GM19467 (cell line): Measurements from ENCODE around the gene TYR.
"Not testable (repeated sequence)": the region's sequence is repeated elsewhere in the genome, so short reads cannot be mapped to it uniquely, and the experiment has no call there.

Source experiments
- ATAC-seq: cut with Tn5 transposase; IDR thresholded peaks from one replicate; pipeline ENCODE4 v1.9.1; 2021; ENCODE audit warnings: mild to moderate bottlenecking, moderate library complexity; ENCODE audit not compliant: unreplicated experiment

The TYR gene

DNA sequence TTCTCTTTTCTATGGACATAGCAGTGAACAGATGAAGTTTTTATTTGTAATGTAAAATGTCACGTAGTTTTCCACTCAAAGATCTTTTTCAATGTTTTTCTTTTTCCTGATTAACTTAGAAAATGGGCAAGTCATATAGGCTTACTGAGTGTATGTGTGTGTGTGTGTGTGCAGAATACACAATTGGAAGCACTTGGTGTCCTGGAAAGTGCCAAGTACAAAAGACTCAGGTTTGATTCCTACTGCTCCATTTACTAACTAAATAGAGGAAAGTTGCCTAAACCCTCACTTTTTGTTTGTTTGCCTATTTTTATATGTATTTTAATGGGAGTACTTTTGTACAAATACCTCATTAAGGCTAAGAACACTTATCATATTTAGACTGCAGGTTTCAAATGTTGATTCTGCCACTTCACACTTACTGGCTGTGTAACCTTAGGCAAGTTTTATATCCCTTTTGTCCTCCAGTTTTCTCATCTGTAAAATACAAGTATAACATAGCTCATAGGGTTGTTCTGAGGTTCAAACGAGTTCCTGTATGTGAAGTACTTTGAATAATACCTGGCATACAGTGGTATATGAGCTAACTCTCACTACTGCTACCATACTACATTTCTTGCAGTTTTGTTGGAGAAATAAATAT lies 90.1 kb downstream of the TYR start:
- no peak for ATAC-seq

DNA sequence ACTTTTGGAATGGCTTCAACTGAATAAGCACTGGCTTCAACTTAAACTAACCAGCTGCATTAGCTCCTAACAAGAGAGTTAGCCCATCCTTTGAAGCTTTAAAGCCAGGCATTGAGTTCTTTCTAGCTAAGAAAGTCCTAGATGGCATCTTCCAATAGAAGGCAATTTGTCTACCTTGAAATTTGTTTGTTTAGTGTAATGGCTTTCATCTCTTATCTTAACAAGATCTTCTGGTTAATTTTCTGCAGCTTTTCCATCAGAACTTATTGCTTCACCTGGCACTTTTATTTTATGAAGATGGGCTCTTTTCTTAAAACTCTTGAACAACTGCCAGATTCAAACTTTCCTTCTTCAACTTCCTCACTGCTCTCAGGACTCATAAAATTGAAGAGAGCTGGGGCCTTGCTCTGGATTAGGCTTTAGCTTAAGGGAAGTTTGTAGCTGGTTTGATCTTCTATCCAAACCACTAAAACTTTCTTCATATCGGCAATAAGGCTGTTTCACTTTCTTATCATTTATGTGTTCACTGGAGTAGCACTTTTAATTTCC lies 94.9 kb downstream of the TYR start:
- not testable (repeated sequence) for ATAC-seq

- ATAC-seq, result not testable (repeated sequence)
Observed at GRCh38 chr11:89273220-89273619, 95.5 kb downstream of the TYR start.

- no peak for ATAC-seq
Observed at GRCh38 chr11:89275966-89276365, 98.3 kb downstream of the TYR start.

DNA sequence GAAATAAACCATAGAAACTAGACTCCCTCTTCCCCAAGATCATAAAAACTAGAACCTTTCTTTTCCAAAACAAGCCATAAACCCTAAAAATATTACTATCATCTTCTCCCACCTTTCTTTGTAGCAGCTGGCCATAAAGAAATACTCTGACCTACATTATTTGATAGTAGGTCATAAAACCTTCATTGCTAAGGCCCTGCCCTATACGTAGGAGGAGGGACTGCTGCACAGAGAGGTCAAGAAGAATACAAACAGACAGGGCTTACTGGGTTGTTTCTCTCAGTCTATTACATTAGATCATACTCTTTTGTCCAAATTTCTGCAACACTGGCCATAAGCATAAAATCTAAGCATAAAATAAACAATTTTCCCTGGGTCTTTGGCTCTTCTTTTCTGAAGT lies 101.5 kb downstream of the TYR start:
- no peak for ATAC-seq

DNA sequence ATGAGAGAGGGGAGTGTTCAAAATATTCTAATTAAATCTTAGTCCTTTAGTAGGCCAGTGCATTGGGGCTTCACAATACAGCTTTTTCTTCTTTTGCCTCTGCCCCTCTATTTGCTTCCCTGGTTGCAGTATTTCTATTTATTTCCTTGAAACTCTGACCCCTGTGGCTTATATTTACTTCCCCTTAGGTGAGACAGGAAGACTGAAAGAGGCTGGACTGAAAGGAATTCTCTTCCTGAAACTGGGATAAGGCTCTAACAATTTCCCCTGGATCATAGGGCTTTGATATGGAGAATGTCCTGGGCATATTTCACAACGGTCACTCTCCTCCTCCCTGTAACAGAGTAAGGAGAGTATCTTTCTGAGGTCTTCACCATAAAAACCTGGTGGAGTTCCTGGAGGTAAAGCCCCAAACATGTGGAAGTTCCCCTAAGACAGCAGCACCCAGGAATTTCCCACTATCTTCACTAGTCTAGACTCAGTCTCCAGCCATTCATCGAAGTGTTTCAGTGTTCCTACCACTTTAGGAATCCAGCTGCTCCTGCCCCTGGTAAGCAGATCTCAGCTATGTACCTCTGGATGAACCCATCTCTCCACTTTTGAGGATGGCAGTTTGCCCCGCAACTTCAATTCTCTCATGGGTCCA lies 103.5 kb downstream of the TYR start:
- ATAC-seq, result not testable (repeated sequence)

GRCh38 chr11:89286601-89287000 lies 108.9 kb downstream of the TYR start:
- not testable (repeated sequence) for ATAC-seq

DNA sequence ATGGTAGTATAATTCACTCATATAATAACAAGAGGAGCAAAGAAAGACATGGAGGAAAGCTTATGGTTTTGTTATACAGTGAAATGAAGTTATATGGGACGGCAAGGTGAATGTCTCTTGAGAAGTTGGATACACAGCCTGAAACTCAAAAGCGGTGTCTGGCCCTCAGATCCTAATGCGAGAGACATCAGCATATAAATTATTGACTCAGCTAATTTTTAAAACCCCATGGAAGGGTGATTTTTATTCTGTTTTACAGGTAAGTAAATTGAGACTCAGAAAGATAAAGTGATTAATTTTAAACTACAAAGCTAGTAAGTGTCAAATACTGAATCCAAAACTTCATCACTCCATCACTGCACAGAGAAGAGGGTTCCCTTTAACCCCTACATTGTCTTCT lies 110.3 kb downstream of the TYR start:
- not testable (repeated sequence) for ATAC-seq

DNA sequence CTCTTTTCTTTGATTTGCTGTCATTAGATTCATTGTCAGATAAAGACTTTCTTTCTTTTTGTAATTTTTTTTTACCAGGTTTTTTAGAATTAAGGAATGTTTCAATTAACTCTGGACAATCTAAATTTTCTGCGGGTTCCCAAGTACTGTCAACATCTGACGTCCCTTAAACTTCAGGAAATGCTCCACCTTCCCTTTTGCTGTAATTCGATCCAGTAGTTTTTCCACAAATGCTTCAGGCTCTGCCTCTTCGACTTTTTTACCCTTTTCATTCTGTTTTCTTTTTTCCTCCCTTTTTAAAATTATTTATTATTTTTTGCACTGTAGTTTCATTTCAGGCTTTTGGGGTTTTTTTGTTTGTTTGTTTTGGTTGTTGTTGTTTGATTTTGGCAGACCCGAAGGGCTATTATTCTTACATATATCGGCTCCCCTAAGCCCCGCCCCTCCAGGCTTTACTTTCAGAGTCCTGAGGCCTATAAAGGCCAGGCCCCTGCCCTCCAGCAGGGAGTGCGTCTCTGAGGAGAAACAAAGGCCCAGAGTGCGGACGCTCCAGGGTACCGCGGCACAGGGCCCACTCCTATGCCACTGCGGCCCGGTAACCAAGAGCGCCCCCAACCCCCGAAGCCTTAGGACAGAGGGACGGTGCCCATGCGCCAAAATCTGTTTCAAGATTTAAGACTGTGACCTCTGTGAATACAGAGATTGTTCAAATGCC lies 116.4 kb downstream of the TYR start:
- ATAC-seq, result no peak

DNA sequence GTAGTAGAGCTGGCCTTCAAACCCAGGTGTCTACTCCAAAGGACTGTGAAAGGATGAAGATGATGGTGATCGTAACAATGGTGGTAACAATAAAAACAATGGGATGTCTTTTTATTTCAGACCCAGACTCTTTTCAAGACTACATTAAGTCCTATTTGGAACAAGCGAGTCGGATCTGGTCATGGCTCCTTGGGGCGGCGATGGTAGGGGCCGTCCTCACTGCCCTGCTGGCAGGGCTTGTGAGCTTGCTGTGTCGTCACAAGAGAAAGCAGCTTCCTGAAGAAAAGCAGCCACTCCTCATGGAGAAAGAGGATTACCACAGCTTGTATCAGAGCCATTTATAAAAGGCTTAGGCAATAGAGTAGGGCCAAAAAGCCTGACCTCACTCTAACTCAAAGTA lies 117.3 kb downstream of the TYR start:
- not testable (repeated sequence) for ATAC-seq

- ATAC-seq, result not testable (repeated sequence)
Observed at GRCh38 chr11:89303029-89303428, 125.4 kb downstream of the TYR start.

GRCh38 chr11:89308272-89308671 lies 130.6 kb downstream of the TYR start:
- ATAC-seq, result not testable (repeated sequence)

DNA sequence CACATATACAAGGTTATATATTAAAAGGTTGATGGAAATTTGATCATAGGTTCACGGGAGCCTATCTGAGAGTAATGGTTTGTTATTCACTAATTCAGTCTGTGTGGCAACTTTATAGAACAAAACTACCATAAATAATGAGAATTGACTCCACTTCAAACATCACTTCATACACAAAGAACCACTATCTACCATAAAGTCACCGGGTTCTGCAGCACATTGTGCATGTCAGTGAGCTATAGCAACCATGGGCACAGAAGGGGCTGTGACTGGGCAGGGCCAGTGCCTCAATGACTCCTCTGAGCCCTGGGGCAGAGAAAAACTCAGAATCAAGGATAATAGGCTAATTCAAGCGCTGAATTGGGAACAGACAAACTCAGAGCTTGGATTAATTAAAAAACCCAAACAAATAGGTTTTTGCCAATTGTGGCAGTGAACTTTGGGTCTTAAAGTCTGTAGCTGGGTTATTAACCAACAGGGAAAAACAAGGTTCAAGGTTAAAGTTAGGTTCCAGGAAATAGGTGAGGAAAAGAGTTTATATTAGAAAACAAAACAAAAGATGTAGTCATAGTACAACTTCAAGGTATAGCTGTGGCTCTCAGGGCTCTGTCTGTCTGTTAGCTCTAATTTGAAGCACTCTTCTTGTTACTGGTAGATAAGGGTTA lies 131.8 kb downstream of the TYR start:
- ATAC-seq, result not testable (repeated sequence)

- not testable (repeated sequence) for ATAC-seq
Observed at GRCh38 chr11:89310607-89311006, 132.9 kb downstream of the TYR start.

DNA sequence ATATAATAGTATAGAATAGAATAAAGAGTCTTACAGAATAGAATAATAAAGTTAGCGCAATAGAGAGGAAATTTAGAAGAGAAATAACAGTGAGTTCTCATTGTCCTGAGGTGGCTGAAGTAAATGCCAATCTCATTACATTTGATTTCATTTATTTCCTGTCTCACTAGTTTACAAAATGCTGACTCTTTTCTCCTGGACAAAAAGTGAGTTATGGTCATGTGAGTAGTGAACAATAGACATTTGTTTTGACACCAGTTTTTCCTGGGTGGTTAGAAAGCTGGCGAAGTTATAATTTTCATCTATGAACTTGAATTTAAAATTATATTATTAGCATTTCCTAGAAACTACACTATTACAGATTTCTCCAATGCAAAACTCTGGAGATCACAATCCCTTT lies 143.7 kb downstream of the TYR start:
- no peak for ATAC-seq

DNA sequence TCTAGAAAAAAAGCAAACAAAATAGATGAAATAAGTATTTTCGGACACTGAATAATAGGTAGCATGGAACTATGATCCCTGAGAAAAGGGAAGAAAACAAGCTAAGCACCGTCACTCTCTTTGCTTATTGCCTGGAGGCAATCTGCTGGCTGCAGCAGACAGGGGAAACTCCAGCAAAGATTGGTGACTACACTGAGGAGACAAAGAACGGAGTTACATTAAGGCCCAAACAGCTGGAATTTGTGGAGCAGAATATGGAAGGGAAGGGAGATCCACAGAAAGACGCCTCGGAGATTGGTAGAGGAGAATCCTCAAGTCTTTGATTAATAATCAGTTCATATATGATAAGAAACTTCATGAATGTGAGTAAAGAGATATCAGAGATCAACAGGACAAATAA lies 150.2 kb downstream of the TYR start:
- ATAC-seq, result no peak

GRCh38 chr11:89331940-89332339 lies 154.3 kb downstream of the TYR start:
- ATAC-seq, result not testable (repeated sequence)

DNA sequence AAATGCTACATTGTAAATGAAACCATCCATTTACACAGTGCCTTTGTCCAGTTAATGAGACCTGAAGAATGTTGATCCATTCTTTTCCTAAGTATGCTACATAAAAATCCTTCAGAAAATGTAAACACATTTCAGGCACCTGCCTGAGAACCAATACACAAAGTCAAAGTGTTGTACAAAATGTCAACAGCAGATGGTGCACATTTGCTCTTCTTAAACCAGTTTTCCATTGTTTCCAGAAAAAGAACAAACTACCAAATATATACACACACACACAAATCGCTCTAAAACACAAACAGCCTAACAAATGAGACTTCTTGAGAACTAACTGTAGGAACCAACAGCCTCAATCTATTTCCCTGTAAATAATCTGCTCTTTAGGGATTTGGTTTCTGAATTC lies 156.0 kb downstream of the TYR start:
- ATAC-seq, result not testable (repeated sequence)

- not testable (repeated sequence) for ATAC-seq
Observed at GRCh38 chr11:89337100-89337650, 159.5 kb downstream of the TYR start.

- ATAC-seq, result not testable (repeated sequence)
Observed at GRCh38 chr11:89338073-89338472, 160.4 kb downstream of the TYR start.

DNA sequence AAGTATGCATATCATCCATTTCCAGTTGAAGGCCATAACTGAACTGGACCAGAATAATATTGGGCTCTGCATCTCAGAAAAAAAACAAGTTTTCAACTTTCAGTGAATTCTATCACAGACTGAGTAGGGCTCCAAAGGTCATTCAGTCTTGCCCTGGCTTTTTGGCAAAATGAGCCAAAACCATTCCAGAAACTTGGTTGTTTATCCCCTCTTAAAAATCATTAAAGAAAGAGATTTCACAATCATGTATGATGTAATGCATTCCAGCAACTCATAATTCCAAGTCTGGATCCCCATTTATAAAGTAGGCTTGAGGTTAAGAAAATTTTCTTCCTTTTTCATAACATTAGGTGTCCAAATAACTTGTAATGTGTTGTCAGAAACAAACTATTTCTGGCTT lies 162.8 kb downstream of the TYR start:
- ATAC-seq, result not testable (repeated sequence)
